K562 (cell line): ENCODE data around the gene WRAP53. TPM values are rescaled to one million over a fixed set of nuclear protein-coding genes. Genes with fewer than 3 reads are reported as not detected.
A peak's percentile ranks its signal among the peaks of the same experiment; 100 is the strongest.

Experiments
- BMI1 ChIP-seq: fragments of 150-350 bp; IDR thresholded peaks from 2 replicates; pipeline ENCODE4 v1.6.1; 2014; ENCODE audit warnings: low read length
- BRD9 ChIP-seq: fragments of 450-650 bp; IDR thresholded peaks from 2 replicates; pipeline ENCODE4 v1.6.1; 2018; ENCODE audit warnings: low read depth; ENCODE audit not compliant: partially characterized antibody
- FOXP1 ChIP-seq: sonication (generic); formaldehyde crosslinking; IDR thresholded peaks from 2 replicates; pipeline ENCODE4 v1.8.0; 2022; ENCODE audit warnings: mild to moderate bottlenecking, missing genetic modification reagents
- HLTF ChIP-seq: fragments of 450-650 bp; IDR thresholded peaks from 2 replicates; pipeline ENCODE4 v1.6.1; 2016
- KDM5B ChIP-seq: fragments of 200-600 bp; sonication (generic); IDR thresholded peaks from 2 replicates; pipeline ENCODE4 v1.6.1; 2012; ENCODE audit warnings: low read depth, mild to moderate bottlenecking, moderate library complexity, low read length, control low read depth, inconsistent platforms; ENCODE audit not compliant: insufficient replicate concordance
- NBN ChIP-seq: fragments of 450-650 bp; IDR thresholded peaks from 2 replicates; pipeline ENCODE4 v1.6.1; 2016; ENCODE audit warnings: low read depth, mild to moderate bottlenecking
- PRPF4 ChIP-seq: fragments of 200-400 bp; formaldehyde crosslinking; IDR thresholded peaks from one replicate; pipeline ENCODE4 v1.6.1; 2017; ENCODE audit warnings: low read length, low read depth, mild to moderate bottlenecking; ENCODE audit not compliant: insufficient read depth, poor library complexity, severe bottlenecking
- ZBTB1 ChIP-seq: sonication (generic); formaldehyde crosslinking; IDR thresholded peaks from 2 replicates; pipeline ENCODE4 v1.8.1; 2023; ENCODE audit warnings: missing genetic modification reagents, low read depth, mild to moderate bottlenecking, borderline replicate concordance
- ZC3H11A ChIP-seq: IDR thresholded peaks from 2 replicates; pipeline ENCODE4 v1.6.1; 2012; ENCODE audit warnings: low read depth, low read length, improper control_type of control experiment
- ZFP36 ChIP-seq: fragments of 150-350 bp; IDR thresholded peaks from 2 replicates; pipeline ENCODE4 v1.6.1; 2018; ENCODE audit warnings: low read length, low read depth; ENCODE audit not compliant: partially characterized antibody
- ZNF586 ChIP-seq: fragments of 450-650 bp; formaldehyde crosslinking; conservative IDR thresholded peaks from 2 replicates; pipeline ENCODE4 v1.4.0; 2020; ENCODE audit warnings: mild to moderate bottlenecking, moderate library complexity
- ZSCAN29 ChIP-seq: fragments of 450-650 bp; IDR thresholded peaks from 2 replicates; pipeline ENCODE4 v1.6.1; 2017
- polyA plus RNA-seq, 8 experiments: library from polyadenylated mRNA; depleted of rRNA in 4 of 8; stranded (reverse) in 5 of 8; unstranded in 3 of 8; fragments of >200 nt; fragmentation: Nextera tagmentation in 2 of 8; fragmentation: Illumina TruSeq in 1 of 8; extraction: Ambion mirVana in 2 of 8; extraction: Trizol in 1 of 8; gene quantifications; 2 replicates each; pipeline versions ENCODE4 v1.2.1 to v1.2.3, GENCODE V29; 2011 to 2014; ENCODE audit warnings: inconsistent platforms in 1 of 8, missing spikeins in 1 of 8
- total RNA-seq, 7 experiments: library from RNA; depleted of rRNA in 6 of 7; stranded (reverse); fragments of >200 nt in 6 of 7; fragmentation: Illumina TruSeq in 2 of 7; extraction: Trizol in 2 of 7; gene quantifications; 2 replicates each; pipeline versions ENCODE4 v1.2.1 to v1.2.3, GENCODE V29; 2011 to 2021; ENCODE audit warnings: low replicate concordance in 1 of 7
- TF ChIP-seq, protein P1 (sequence below), 2 experiments: fragments of 450-650 bp; IDR thresholded peaks; 2 replicates each; pipeline ENCODE4 v1.6.1; 2018; ENCODE audit warnings: mild to moderate bottlenecking in 2 of 2, low read depth in 1 of 2; ENCODE audit not compliant: partially characterized antibody in 2 of 2
- TF ChIP-seq, protein P2 (sequence below): IDR thresholded peaks from 2 replicates; pipeline ENCODE4 v1.6.1; 2011; ENCODE audit warnings: borderline replicate concordance, low read depth, mild to moderate bottlenecking, moderate library complexity, low read length; ENCODE audit not compliant: insufficient read depth, poor library complexity, severe bottlenecking
- TF ChIP-seq, protein P3 (sequence below), 2 experiments: fragments of 450-650 bp in 1 of 2; sonication (generic) in 1 of 2; formaldehyde crosslinking in 1 of 2; IDR thresholded peaks in 1 of 2; conservative IDR thresholded peaks in 1 of 2; 2 replicates each; pipeline versions ENCODE4 v1.6.1 to v1.8.1; 2016 to 2023; ENCODE audit warnings: mild to moderate bottlenecking in 2 of 2, moderate library complexity in 2 of 2, inconsistent platforms in 1 of 2, missing genetic modification reagents in 1 of 2
- TF ChIP-seq, protein P4 (sequence below): fragments of 200-400 bp; formaldehyde crosslinking; IDR thresholded peaks from 2 replicates; pipeline ENCODE4 v1.6.1; 2017; ENCODE audit warnings: mild to moderate bottlenecking, low read depth, low read length, moderate library complexity
- TF ChIP-seq, protein P5 (sequence below): fragments of 250-450 bp; sonication (Bioruptor Pico); IDR thresholded peaks from 2 replicates; pipeline ENCODE4 v1.8.0; 2021; ENCODE audit warnings: borderline replicate concordance, mild to moderate bottlenecking, moderate library complexity; ENCODE audit not compliant: poor library complexity, severe bottlenecking

Gene WRAP53
- total and polyA plus RNA-seq, 9 of the 15 experiments (the other 6 are each of a cell fraction or from before 2014, with no cell fraction given) = 0.72 to 18.2 (median 13.4) TPM

DNA sequence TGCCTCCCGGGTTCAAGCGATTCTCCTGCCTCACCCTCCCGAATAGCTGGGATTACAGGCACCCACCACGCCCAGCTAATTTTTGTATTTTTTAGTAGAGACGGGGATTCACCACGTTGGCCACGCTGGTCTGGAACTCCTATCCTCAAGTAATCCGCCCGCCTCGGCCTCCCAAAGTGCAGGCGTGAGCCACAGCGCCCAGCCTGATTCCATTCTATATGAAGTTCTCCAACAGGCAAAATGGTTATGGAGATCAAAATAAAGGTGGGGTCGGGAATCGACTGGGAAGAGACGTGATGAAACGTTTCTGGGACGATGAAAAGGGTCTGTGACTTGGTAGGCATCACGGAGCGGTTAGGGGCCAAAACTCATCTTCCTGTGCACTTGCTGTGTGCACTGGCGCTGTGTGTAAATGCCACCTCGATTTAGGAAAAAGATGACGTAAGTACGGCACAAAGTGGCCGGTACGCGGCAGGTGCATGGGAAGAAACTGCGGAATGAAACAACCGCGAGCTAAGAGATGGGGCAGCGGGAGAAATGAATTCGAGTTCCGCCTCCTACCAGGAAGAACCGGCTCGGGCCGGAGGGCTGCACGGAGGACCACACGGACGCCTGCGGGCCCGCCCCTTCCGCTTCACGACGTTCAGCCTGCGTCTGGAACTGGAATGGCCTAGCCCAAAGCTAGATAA lies 2.6 kb upstream of the WRAP53 start (continued):
- peak; percentile 46 for TF ChIP-seq ZFP36
- TF ChIP-seq, protein P1, sequence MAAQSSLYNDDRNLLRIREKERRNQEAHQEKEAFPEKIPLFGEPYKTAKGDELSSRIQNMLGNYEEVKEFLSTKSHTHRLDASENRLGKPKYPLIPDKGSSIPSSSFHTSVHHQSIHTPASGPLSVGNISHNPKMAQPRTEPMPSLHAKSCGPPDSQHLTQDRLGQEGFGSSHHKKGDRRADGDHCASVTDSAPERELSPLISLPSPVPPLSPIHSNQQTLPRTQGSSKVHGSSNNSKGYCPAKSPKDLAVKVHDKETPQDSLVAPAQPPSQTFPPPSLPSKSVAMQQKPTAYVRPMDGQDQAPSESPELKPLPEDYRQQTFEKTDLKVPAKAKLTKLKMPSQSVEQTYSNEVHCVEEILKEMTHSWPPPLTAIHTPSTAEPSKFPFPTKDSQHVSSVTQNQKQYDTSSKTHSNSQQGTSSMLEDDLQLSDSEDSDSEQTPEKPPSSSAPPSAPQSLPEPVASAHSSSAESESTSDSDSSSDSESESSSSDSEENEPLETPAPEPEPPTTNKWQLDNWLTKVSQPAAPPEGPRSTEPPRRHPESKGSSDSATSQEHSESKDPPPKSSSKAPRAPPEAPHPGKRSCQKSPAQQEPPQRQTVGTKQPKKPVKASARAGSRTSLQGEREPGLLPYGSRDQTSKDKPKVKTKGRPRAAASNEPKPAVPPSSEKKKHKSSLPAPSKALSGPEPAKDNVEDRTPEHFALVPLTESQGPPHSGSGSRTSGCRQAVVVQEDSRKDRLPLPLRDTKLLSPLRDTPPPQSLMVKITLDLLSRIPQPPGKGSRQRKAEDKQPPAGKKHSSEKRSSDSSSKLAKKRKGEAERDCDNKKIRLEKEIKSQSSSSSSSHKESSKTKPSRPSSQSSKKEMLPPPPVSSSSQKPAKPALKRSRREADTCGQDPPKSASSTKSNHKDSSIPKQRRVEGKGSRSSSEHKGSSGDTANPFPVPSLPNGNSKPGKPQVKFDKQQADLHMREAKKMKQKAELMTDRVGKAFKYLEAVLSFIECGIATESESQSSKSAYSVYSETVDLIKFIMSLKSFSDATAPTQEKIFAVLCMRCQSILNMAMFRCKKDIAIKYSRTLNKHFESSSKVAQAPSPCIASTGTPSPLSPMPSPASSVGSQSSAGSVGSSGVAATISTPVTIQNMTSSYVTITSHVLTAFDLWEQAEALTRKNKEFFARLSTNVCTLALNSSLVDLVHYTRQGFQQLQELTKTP (IDR thresholded peaks at IDR 0.05; ENCODE audit: low read depth in 1 of 2, partially characterized antibody in 2 of 2) = no peak
- TF ChIP-seq BRD9 = peak; percentile 16
- no peak for TF ChIP-seq BMI1
- no peak for TF ChIP-seq ZBTB1 (CRISPR knock-in tag)
- TF ChIP-seq, protein P2, sequence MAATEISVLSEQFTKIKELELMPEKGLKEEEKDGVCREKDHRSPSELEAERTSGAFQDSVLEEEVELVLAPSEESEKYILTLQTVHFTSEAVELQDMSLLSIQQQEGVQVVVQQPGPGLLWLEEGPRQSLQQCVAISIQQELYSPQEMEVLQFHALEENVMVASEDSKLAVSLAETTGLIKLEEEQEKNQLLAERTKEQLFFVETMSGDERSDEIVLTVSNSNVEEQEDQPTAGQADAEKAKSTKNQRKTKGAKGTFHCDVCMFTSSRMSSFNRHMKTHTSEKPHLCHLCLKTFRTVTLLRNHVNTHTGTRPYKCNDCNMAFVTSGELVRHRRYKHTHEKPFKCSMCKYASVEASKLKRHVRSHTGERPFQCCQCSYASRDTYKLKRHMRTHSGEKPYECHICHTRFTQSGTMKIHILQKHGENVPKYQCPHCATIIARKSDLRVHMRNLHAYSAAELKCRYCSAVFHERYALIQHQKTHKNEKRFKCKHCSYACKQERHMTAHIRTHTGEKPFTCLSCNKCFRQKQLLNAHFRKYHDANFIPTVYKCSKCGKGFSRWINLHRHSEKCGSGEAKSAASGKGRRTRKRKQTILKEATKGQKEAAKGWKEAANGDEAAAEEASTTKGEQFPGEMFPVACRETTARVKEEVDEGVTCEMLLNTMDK = no peak
- peak; percentile 95 for TF ChIP-seq FOXP1
- no peak for TF ChIP-seq KDM5B
- no peak for TF ChIP-seq NBN
- TF ChIP-seq, protein P3, sequence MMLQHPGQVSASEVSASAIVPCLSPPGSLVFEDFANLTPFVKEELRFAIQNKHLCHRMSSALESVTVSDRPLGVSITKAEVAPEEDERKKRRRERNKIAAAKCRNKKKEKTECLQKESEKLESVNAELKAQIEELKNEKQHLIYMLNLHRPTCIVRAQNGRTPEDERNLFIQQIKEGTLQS (IDR thresholded peaks at IDR 0.05) = peak; percentile 52
- TF ChIP-seq, protein P3 (CRISPR knock-in tag; conservative IDR thresholded peaks at IDR 0.05) = no peak
- TF ChIP-seq HLTF = no peak
- TF ChIP-seq, protein P4, sequence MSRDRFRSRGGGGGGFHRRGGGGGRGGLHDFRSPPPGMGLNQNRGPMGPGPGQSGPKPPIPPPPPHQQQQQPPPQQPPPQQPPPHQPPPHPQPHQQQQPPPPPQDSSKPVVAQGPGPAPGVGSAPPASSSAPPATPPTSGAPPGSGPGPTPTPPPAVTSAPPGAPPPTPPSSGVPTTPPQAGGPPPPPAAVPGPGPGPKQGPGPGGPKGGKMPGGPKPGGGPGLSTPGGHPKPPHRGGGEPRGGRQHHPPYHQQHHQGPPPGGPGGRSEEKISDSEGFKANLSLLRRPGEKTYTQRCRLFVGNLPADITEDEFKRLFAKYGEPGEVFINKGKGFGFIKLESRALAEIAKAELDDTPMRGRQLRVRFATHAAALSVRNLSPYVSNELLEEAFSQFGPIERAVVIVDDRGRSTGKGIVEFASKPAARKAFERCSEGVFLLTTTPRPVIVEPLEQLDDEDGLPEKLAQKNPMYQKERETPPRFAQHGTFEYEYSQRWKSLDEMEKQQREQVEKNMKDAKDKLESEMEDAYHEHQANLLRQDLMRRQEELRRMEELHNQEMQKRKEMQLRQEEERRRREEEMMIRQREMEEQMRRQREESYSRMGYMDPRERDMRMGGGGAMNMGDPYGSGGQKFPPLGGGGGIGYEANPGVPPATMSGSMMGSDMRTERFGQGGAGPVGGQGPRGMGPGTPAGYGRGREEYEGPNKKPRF = no peak
- TF ChIP-seq, protein P5, sequence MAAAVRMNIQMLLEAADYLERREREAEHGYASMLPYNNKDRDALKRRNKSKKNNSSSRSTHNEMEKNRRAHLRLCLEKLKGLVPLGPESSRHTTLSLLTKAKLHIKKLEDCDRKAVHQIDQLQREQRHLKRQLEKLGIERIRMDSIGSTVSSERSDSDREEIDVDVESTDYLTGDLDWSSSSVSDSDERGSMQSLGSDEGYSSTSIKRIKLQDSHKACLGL (CRISPR knock-in tag) = no peak
- no peak for TF ChIP-seq ZNF586 (CRISPR knock-in tag)
- no peak for TF ChIP-seq ZC3H11A
- TF ChIP-seq PRPF4 = no peak
- no peak for TF ChIP-seq ZSCAN29
